ENCODE measurements around the gene IMPG2.

The IMPG2 gene

DNA sequence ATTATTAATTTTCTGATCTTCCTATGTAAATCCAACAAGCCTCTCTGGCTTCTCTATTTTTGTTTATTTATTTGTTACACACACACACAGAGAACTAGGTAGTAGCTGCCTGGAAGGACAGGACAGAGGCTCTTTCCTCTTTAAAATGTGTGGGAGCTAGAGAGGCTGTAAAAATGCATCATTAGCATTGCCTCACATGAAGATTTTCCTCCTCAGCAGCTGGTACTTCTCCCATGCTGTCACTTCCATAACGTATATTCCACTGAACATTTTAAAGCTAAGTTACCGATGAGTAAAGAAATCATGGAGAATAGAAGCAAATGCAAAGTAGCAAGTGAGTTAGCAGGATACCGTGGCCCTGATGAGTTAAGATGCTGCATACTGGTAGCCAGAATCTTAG is 63.9 kb downstream of the IMPG2 start:
- no peaks in the 10 kb centered on the region for H3K27me3 ChIP-seq (ENCODE audit: insufficient read depth, low read length)
- peaks cover 21% of the 10 kb centered on the region for H3K4me1 ChIP-seq (ENCODE audit: insufficient read depth, low read length)
- 92% methylated on average over 3 of the region's 3 CpGs for WGBS
- no peak overlapping the region for H3K9ac ChIP-seq (ENCODE audit: low read depth, low read length)
- H3K27ac ChIP-seq (ENCODE audit: low read depth, low read length), result no peak overlapping the region
- H3K9me3 ChIP-seq (ENCODE audit: insufficient read depth, low read depth, low read length), result no peaks in the 10 kb centered on the region
- H3K4me3 ChIP-seq (ENCODE audit: low read length), result no peak overlapping the region
- H3K36me3 ChIP-seq (ENCODE audit: insufficient read depth, low read length), result no peaks in the 10 kb centered on the region

DNA sequence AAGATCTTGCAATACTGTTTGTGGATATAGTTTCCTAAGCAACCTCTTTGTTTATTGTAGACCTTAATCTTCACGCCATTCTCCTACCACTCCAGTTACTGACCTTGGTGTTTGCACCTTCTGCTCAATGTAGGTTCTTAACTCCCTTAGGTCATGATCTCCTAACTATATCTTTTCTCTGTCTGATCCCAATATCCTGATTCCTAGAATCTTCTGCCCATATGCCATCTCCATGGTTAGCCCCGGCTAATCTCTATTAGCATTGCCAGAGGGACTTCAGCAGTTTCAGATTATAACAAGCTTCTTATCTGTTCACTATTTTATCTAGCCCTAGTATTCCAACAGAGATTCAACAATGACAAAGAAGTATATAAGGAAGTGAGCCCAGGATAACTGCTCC is 64.9 kb downstream of the IMPG2 start:
- WGBS, result 86% methylated on average over 2 of the region's 2 CpGs
- Histone ChIP-seq H3K27me3 (ENCODE audit: insufficient read depth, low read length) (no peaks in the 10 kb centered on the region), H3K9ac (ENCODE audit: low read depth, low read length) (no peak overlapping the region), H3K27ac (ENCODE audit: low read depth, low read length) (no peak overlapping the region), H3K4me3 (ENCODE audit: low read length) (no peak overlapping the region), H3K9me3 (ENCODE audit: insufficient read depth, low read depth, low read length) (no peaks in the 10 kb centered on the region), H3K36me3 (ENCODE audit: insufficient read depth, low read length) (no peaks in the 10 kb centered on the region), H3K4me1 (ENCODE audit: insufficient read depth, low read length) (peaks cover 22% of the 10 kb centered on the region)

DNA sequence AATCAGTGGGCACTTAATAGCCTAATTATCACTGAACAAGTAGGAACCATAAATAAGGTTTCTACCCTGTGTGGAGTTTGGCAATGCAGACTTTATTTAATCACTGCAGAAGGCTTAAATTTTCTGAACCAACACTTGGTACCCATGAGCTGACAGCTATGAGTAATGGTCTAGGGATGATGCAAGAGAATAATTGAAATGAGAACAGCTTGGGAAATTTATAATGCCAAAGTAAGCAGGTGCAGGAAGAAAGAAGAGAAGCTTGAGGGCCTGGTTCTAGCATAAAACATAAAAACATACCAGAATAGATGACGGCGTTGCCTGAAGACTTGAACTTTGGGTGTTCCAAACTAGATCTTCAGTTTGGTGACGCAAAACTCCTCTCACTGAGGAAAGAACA is 67.0 kb downstream of the IMPG2 start:
- Histone ChIP-seq H3K4me3 (ENCODE audit: low read length) (no peak overlapping the region), H3K27me3 (ENCODE audit: insufficient read depth, low read length) (no peaks in the 10 kb centered on the region), H3K4me1 (ENCODE audit: insufficient read depth, low read length) (peaks cover 27% of the 10 kb centered on the region), H3K27ac (ENCODE audit: low read depth, low read length) (no peak overlapping the region; the same call in 1 of the 2 replicates), H3K9me3 (ENCODE audit: insufficient read depth, low read depth, low read length) (no peaks in the 10 kb centered on the region), H3K9ac (ENCODE audit: low read depth, low read length) (no peak overlapping the region), H3K36me3 (ENCODE audit: insufficient read depth, low read length) (no peaks in the 10 kb centered on the region)
- 95% methylated on average over 3 of the region's 3 CpGs for WGBS

DNA sequence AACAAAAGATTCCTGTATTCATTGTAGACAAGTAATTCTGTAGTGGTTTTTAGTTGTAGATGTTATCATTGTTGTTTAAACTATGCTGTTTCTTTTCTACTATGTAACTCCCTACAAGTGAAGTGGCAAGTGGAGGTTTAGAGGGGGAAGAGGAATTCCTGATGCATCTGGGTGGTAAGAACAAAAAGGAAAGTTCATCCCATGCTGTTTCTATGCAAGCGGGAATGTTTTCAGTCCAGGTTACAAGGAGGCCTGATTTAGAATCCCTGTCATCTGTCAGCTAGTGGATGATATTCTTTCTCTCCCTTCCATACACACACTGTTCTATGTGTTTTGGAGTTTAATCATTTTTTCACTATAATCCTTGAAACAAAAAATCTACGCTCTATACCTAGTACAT is 67.4 kb downstream of the IMPG2 start:
- peak overlapping the region; percentile 42; the same call in 1 of the 2 replicates for H3K27ac ChIP-seq (ENCODE audit: low read depth, low read length)
- no peaks in the 10 kb centered on the region for H3K9me3 ChIP-seq (ENCODE audit: insufficient read depth, low read depth, low read length)
- H3K9ac ChIP-seq (ENCODE audit: low read depth, low read length), result no peak overlapping the region
- 43% methylated on average over 2 of the region's 2 CpGs for WGBS
- H3K36me3 ChIP-seq (ENCODE audit: insufficient read depth, low read length), result no peaks in the 10 kb centered on the region
- H3K4me3 ChIP-seq (ENCODE audit: low read length), result no peak overlapping the region
- H3K4me1 ChIP-seq (ENCODE audit: insufficient read depth, low read length), result peaks cover 28% of the 10 kb centered on the region
- H3K27me3 ChIP-seq (ENCODE audit: insufficient read depth, low read length), result no peaks in the 10 kb centered on the region

DNA sequence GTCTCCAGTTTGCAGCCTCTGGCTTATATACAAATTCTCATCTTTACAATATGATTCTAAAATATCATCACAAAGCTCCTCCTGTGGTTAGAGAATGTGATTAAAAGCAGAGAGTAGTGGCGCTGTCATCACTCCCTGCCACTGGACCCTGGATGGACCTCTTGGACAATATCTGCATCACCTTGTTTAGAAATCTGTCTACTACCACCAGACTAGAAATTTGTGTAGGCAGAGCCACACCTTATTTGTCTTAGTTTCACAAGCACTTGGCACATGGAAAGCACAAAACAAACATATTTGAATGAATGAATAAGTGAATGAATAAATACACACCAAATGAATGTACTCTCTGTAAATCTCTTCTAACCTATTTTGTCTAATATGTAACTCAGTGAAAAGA is 68.1 kb downstream of the IMPG2 start:
- Histone ChIP-seq H3K4me3 (ENCODE audit: low read length) (no peak overlapping the region), H3K4me1 (ENCODE audit: insufficient read depth, low read length) (peaks cover 28% of the 10 kb centered on the region), H3K9me3 (ENCODE audit: insufficient read depth, low read depth, low read length) (no peaks in the 10 kb centered on the region), H3K27me3 (ENCODE audit: insufficient read depth, low read length) (no peaks in the 10 kb centered on the region), H3K36me3 (ENCODE audit: insufficient read depth, low read length) (no peaks in the 10 kb centered on the region), H3K9ac (ENCODE audit: low read depth, low read length) (no peak overlapping the region), H3K27ac (ENCODE audit: low read depth, low read length) (peak overlapping the region; percentile 42; the same call in 1 of the 2 replicates)
- WGBS, result 100% methylated on average over 1 of the region's 1 CpG

DNA sequence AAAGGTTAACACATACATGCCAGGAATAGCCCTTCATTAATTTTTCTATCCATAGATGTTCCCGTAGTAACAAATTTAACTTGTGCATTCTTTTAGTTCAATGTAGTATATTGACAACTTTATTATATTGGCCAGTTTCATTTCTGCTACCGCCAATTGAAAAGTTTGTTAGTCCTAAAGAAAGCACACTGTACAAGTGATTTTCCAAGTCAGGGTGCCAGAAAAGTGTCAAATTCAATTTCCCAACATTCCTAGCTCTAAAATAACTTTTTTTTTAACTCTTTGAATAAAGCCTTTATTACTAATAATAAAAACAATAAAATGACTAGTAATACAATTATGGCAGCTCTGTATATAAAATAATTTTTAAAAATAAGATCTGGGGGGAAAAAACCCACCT is 68.9 kb downstream of the IMPG2 start:
- Histone ChIP-seq H3K36me3 (ENCODE audit: insufficient read depth, low read length) (no peaks in the 10 kb centered on the region), H3K4me3 (ENCODE audit: low read length) (no peak overlapping the region), H3K9ac (ENCODE audit: low read depth, low read length) (no peak overlapping the region), H3K27me3 (ENCODE audit: insufficient read depth, low read length) (no peaks in the 10 kb centered on the region), H3K4me1 (ENCODE audit: insufficient read depth, low read length) (peaks cover 28% of the 10 kb centered on the region), H3K9me3 (ENCODE audit: insufficient read depth, low read depth, low read length) (no peaks in the 10 kb centered on the region), H3K27ac (ENCODE audit: low read depth, low read length) (no peak overlapping the region)
- 100% methylated on average over 1 of the region's 2 CpGs for WGBS

DNA sequence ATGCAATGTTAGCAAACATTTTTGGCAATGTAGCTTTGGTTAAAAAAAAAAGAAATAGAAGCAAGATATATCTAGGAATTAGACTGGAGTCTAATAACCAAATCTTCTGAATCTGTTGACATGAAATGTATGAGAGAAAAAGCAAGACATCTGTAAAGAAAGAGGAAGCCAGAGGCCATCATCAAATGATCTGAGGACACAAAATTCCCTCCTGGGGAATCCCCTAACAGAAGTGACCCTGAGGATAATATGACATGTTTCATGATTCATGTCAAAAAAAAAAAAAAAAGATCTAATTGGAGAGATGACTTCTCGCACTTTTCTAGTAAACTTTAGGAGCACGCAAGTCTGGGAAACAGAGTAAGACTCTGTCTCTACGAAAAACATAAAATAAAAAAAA is 70.9 kb downstream of the IMPG2 start:
- no peaks in the 10 kb centered on the region for H3K36me3 ChIP-seq (ENCODE audit: insufficient read depth, low read length)
- 98% methylated on average over 3 of the region's 3 CpGs for WGBS
- H3K4me3 ChIP-seq (ENCODE audit: low read length), result no peak overlapping the region
- H3K27me3 ChIP-seq (ENCODE audit: insufficient read depth, low read length), result no peaks in the 10 kb centered on the region
- no peak overlapping the region for H3K9ac ChIP-seq (ENCODE audit: low read depth, low read length)
- H3K4me1 ChIP-seq (ENCODE audit: insufficient read depth, low read length), result peaks cover 28% of the 10 kb centered on the region
- no peaks in the 10 kb centered on the region for H3K9me3 ChIP-seq (ENCODE audit: insufficient read depth, low read depth, low read length)
- no peak overlapping the region for H3K27ac ChIP-seq (ENCODE audit: low read depth, low read length)

DNA sequence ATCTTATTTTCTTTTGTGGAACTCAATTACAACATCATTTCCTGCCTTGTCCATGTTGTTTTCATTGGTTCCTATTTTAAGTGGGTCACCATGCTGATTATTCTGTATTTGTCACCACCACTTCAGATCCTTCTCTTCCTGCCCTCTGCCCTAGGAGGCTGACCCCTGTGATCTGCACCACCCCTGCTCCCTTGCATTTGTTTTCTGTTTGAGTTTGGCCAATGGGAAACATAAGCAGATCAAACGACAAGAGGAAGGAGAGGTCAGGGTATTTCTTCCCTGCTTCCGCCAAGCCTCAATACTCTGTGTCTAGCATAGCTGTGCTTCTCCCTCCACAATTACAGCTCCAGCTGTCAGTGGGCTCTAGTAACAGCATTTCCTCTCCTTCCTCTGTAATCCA is 71.6 kb downstream of the IMPG2 start:
- H3K27me3 ChIP-seq (ENCODE audit: insufficient read depth, low read length), result no peaks in the 10 kb centered on the region
- H3K9ac ChIP-seq (ENCODE audit: low read depth, low read length), result no peak overlapping the region
- peaks cover 28% of the 10 kb centered on the region for H3K4me1 ChIP-seq (ENCODE audit: insufficient read depth, low read length)
- no peak overlapping the region for H3K4me3 ChIP-seq (ENCODE audit: low read length)
- H3K27ac ChIP-seq (ENCODE audit: low read depth, low read length), result no peak overlapping the region
- H3K9me3 ChIP-seq (ENCODE audit: insufficient read depth, low read depth, low read length), result no peaks in the 10 kb centered on the region
- WGBS, result 67% methylated on average over 2 of the region's 2 CpGs
- H3K36me3 ChIP-seq (ENCODE audit: insufficient read depth, low read length), result no peaks in the 10 kb centered on the region

DNA sequence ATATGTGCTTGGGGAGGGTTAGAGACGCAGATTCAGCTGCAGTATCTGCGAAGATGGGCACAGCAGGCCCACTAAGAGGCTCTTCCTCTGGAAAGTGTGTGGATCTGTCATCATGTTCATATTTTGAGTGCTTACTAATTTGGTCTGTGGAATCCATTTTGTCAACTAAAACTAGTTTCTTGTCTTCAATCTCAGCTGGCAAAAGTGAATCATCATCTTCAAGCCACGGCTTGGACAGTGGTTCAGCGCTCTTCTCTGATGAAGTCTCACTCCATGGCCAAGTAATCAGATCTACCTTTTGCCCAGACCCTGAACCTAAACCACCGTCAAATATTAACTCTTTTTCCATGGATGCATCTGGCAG is 76.2 kb downstream of the IMPG2 start:
- H3K27me3 ChIP-seq (ENCODE audit: insufficient read depth, low read length), result no peaks in the 10 kb centered on the region
- H3K4me1 ChIP-seq (ENCODE audit: insufficient read depth, low read length), result peaks cover 18% of the 10 kb centered on the region
- no peak overlapping the region for H3K9ac ChIP-seq (ENCODE audit: low read depth, low read length)
- H3K4me3 ChIP-seq (ENCODE audit: low read length), result no peak overlapping the region
- no peak overlapping the region for H3K27ac ChIP-seq (ENCODE audit: low read depth, low read length)
- 93% methylated on average over 5 of the region's 5 CpGs for WGBS
- no peaks in the 10 kb centered on the region for H3K36me3 ChIP-seq (ENCODE audit: insufficient read depth, low read length)
- no peaks in the 10 kb centered on the region for H3K9me3 ChIP-seq (ENCODE audit: insufficient read depth, low read depth, low read length)

DNA sequence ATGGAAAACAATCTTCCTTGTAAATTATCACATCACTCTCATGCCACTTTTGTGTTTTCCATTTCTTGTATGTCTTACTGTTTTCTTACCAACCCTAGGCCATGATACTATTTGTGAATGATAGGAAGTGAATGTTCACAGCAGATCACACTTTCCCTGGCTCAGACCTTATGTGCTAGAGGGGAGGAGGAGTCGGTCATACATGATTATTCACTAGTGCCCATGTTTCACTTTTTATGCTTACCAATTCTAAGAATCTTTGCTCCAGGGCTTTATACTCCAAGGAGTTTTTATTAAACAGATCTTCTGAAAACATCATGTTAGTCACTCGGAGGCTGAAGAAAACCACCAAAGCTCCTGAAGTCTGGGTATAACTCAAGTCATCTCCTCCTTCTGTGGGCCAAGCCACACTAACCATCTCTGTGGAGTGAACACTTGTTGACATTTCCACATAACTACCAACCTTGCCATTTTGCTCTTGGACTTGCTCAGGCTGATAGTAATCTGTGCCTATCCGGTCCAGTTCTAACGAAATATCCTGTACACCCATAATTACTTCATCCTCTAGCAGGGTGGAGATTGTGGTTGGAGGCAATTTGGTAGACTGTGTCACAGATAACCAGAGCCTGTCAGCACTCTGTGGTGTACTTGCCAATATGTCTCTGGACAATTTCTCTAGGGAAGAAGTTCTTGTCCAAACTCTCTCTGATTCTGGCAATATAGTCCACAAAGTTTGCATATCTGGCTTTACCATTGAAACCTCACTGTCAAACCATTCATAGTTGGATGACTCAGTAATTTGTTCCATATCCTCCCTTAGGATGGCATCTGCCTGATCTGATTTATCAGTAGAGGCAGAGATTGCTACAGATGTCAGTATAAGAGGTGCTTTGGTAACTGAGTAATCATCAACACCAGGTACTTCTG is 76.8 kb downstream of the IMPG2 start:
- H3K27ac ChIP-seq (ENCODE audit: low read depth, low read length), result no peak overlapping the region
- WGBS, result 95% methylated on average over 3 of the region's 4 CpGs

DNA sequence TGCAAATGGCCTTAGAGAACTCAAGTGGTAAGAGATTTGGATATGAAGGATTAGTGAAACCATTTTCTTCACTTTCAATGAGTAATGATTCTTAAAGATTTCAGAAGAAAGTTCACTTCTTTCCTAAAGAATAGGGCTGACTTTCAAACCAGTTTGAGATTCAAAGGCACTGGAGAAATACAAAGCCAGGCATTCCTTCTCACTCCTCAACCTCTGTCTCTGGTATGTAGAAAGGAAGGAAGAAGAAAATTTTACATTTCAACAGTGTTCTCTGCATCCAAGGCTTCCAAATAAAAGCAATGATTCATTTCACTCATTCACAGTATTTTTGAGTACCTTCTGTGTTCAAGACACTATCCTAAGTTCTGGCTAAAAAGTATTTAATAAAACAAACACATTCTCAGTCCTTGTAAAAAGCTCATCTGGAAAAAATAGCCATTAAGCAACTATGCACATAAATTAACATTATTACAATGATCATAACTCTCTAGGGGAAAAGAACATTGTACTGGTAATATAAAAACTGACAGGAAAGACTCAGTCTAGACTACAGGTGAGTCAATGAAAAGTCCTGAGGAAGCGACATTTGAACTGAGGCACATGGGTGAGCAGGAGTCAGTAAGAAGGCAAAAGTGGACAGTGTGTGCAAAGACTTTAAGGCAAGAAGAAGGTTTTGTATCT is 79.5 kb downstream of the IMPG2 start:
- Histone ChIP-seq H3K9ac (ENCODE audit: low read depth, low read length) (no peak overlapping the region), H3K27ac (ENCODE audit: low read depth, low read length) (peak overlapping the region; percentile 79; the same call in 1 of the 2 replicates), H3K36me3 (ENCODE audit: insufficient read depth, low read length) (no peaks in the 10 kb centered on the region), H3K4me1 (ENCODE audit: insufficient read depth, low read length) (peaks cover 12% of the 10 kb centered on the region), H3K4me3 (ENCODE audit: low read length) (no peak overlapping the region), H3K9me3 (ENCODE audit: insufficient read depth, low read depth, low read length) (no peaks in the 10 kb centered on the region), H3K27me3 (ENCODE audit: insufficient read depth, low read length) (no peaks in the 10 kb centered on the region)
- WGBS, result 98% methylated on average over 1 of the region's 1 CpG

More for the DNA sequence above, 76.8 kb downstream of the IMPG2 start:
- Histone ChIP-seq H3K4me1 (ENCODE audit: insufficient read depth, low read length) (peaks cover 14% of the 10 kb centered on the region), H3K36me3 (ENCODE audit: insufficient read depth, low read length) (no peaks in the 10 kb centered on the region), H3K27me3 (ENCODE audit: insufficient read depth, low read length) (no peaks in the 10 kb centered on the region), H3K9me3 (ENCODE audit: insufficient read depth, low read depth, low read length) (no peaks in the 10 kb centered on the region), H3K9ac (ENCODE audit: low read depth, low read length) (no peak overlapping the region), H3K4me3 (ENCODE audit: low read length) (no peak overlapping the region)

Measured in HUES64 (cell line).